ENCODE measurements around the gene GALR2.

Gene GALR2

GRCh38 chr17:76095943-76096342 lies 21.4 kb downstream of the GALR2 start:
- TF ChIP-seq, protein P1, sequence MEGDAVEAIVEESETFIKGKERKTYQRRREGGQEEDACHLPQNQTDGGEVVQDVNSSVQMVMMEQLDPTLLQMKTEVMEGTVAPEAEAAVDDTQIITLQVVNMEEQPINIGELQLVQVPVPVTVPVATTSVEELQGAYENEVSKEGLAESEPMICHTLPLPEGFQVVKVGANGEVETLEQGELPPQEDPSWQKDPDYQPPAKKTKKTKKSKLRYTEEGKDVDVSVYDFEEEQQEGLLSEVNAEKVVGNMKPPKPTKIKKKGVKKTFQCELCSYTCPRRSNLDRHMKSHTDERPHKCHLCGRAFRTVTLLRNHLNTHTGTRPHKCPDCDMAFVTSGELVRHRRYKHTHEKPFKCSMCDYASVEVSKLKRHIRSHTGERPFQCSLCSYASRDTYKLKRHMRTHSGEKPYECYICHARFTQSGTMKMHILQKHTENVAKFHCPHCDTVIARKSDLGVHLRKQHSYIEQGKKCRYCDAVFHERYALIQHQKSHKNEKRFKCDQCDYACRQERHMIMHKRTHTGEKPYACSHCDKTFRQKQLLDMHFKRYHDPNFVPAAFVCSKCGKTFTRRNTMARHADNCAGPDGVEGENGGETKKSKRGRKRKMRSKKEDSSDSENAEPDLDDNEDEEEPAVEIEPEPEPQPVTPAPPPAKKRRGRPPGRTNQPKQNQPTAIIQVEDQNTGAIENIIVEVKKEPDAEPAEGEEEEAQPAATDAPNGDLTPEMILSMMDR (conservative IDR thresholded peaks at IDR 0.05; ENCODE audit: low read depth, low read length): no peak
- DNase-seq (ENCODE audit: low read depth): no peak
- H3K4me3 ChIP-seq (ENCODE audit: low read length): no peak overlapping the region

DNA sequence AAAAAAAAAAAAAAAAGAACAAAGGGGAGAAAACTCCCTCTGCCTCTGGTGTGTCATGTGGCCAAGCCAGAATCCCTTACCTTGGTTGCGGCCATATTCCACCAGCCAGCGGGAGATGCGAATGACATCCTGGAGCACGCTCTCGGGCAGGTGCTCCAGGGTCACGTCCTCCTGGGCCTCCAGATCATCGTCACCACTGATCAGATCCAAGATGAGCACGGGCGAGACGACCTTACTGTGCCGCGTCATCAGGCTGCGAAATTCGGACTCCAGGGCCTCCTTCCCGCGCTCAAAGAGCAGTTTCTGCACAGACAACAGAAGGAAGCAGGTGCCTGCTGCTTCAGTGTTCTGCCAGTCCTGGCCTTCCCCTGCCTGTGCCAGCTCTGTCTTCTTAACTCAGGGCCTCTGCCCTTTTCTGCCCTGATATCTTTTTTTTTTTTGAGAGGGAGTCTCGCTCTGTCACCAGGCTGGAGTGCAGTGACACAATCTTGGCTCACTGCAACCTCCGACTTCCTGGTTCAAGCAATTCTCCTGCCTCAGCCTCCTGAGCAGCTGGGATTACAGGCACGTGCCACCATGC lies 23.2 kb downstream of the GALR2 start:
- no peak overlapping the region for H3K4me3 ChIP-seq (ENCODE audit: low read length)
- TF ChIP-seq, protein P1 (conservative IDR thresholded peaks at IDR 0.05; ENCODE audit: low read depth, low read length): no peak
- no peak for DNase-seq (ENCODE audit: low read depth)

- DNase-seq (ENCODE audit: low read depth): no peak
- TF ChIP-seq, protein P1 (conservative IDR thresholded peaks at IDR 0.05; ENCODE audit: low read depth, low read length): no peak
- H3K4me3 ChIP-seq (ENCODE audit: low read length): peak overlapping the region; percentile 90
Measured at GRCh38 chr17:76102944-76103273, 28.3 kb downstream of the GALR2 start.

GRCh38 chr17:76103274-76104139 lies 28.9 kb downstream of the GALR2 start, which contains the start of gene EXOC7:
Gene EXOC7 (minus strand): TSS chr17:76103787. CDS start chr17:76103692, 95 bp downstream.
- peak; percentile 51 for DNase-seq (ENCODE audit: low read depth)
- H3K4me3 ChIP-seq (ENCODE audit: low read length): peak within 1 kb of the TSS; percentile 90
- TF ChIP-seq, protein P1 (conservative IDR thresholded peaks at IDR 0.05; ENCODE audit: low read depth, low read length): peak; percentile 9

GRCh38 chr17:76104140-76104895 lies 29.7 kb downstream of the GALR2 start:
- TF ChIP-seq, protein P1 (conservative IDR thresholded peaks at IDR 0.05; ENCODE audit: low read depth, low read length): no peak
- DNase-seq (ENCODE audit: low read depth): no peak

GRCh38 chr17:76104896-76105231 lies 30.3 kb downstream of the GALR2 start:
- no peak for DNase-seq (ENCODE audit: low read depth)
- no peak overlapping the region for H3K4me3 ChIP-seq (ENCODE audit: low read length)
- TF ChIP-seq, protein P1 (conservative IDR thresholded peaks at IDR 0.05; ENCODE audit: low read depth, low read length): no peak

More at GRCh38 chr17:76104140-76104895, 29.7 kb downstream of the GALR2 start:
- peak overlapping the region; percentile 90 for H3K4me3 ChIP-seq (ENCODE audit: low read length)
